ENCODE results near the gene ACBD4. TPM values are rescaled to one million over a fixed set of nuclear protein-coding genes. Genes with fewer than 3 reads are reported as not detected.

ACBD4 gene
- total RNA-seq, 2 experiments from 2014 or later: 9.1 to 9.3 TPM

DNA sequence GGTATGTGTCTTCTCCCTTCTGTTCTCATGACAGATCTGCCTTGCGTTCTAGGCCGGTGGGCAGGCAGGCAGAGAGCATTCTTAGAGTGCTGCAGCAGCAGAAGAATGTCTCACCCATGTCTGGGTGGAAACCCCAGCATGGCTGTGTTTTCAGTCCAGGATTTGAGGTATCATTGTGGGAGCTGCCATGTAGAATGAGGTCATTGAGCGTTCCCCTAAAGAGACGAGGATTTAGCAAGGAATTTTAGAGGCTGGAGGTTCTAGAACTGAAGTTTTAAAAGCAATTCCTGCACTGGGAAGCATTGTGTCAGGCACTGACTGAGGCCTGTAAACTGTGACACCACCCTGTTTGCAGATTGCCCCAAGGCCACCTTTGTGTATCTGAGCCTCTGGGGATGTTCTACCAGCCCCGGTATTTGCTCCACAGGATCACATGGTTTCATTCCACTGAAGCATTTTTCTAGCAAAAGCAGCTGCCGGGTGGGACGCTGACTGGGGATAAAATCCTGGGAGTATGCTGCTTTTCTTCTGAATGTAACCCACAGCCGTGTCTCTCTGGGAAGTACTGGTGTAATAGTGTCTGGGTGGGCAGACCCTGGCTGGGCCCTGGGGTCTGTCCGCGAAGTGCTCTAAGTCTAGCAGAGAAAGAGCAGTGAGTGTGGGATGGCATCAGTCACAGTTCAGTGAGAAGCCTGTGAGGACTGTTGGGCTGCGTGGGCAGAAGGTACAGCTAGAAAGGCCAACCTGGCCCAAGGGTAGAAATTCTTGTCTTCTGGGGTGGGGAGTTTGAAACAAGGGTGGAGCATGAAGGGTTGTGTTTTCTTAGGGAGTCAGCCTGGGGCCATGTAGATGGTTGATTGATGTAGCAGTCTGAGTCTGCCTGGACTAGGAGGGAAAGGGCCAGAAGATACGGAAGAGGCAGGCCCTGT, 33.3 kb upstream of the ACBD4 start:
- ChIA-PET POLR2A (no interaction called here), CTCF (no interaction called here)

DNA sequence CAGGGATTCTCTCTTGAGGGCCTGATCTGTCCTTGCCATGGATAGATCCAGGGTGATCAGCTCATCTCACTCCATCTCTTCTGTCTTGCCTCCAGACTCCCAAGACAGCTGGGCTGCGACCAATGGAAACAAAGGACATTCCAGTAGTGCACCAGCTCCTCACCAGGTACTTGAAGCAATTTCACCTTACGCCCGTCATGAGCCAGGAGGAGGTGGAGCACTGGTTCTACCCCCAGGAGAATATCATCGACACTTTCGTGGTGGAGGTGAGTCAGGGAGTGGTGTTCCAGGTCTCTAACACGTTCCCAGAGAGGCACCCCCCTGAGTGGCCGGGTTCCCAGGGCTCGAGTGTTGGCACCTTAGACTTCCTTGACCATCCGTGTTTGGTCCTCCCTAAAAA, 32.6 kb upstream of the ACBD4 start:
- ChIA-PET POLR2A (no interaction called here), CTCF (no interaction called here)

DNA sequence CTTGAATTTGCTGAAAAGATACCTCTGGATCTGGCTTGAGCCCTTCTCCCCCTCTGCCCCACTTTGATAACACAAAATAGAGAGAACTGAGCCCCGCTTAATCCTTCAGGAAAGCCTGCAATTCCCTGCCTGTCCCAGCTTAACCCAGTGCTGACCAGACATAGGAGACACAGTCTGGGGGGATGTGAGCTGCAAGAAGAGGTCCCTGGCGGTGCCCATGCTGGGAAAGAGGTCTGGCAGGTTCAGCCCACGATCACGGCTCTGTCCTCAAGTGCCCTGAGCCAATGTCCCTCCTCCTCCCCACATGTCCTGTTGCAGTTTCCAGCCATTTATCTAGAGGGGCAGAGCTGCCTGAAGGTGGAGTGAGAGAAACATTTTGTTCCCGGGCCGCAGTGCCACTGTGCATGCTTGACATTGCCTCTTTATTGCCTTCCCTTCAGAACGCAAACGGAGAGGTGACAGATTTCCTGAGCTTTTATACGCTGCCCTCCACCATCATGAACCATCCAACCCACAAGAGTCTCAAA, 32.2 kb upstream of the ACBD4 start:
- ChIA-PET CTCF (no interaction called here), POLR2A (no interaction called here)

DNA sequence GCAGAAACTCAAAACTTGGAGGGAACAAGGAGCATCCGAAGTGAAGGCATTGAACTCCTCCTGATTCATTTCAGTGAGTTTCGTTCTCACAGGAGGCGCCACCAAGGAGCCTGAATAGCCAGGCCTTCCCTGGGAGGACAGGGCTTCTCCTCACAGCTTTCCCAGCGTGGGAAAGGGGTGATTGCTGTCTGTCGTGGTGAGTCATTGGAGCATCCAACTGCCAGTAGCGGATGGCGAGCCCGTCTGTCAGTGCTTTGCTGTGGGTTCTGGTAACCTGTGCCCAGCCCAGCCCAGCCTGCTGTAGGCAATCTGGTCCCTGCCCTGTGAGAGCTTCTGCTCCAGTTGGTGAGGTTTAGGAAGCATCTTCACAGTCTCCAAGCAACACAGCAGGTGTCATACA, 31.5 kb upstream of the ACBD4 start:
- CTCF ChIA-PET: interaction anchor here (0.5 kb wide), 1 partner anchor 27 kb away, joined by 3 read pairs; no protein-coding TSS in a partner anchor
- POLR2A ChIA-PET: no interaction called here

DNA sequence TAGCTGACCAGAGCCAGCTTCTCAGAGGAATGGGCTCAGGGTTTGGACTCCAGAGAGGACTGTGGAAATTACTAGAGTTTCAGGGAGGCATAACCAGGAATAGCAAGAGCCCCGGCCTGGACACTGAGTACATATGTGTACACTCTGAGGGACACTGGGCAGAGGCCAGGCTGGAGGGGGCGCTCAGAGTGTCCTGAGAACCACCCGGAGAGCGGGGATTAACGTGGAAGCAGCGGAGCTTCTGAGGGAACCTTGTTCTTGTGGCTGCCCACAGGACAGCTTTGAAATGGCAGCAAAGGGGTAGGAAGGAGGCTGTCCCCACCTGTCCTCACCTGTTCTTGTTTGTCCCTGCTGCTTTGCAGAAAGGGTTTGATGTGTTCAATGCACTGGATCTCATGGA, 31.0 kb upstream of the ACBD4 start:
- CTCF ChIA-PET: interaction anchor here (0.5 kb wide), 1 partner anchor 26 kb away, joined by 3 read pairs; no protein-coding TSS in a partner anchor
- POLR2A ChIA-PET: interaction anchor here (0.6 kb wide), 1 partner anchor 1560 kb away, joined by 3 read pairs; no protein-coding TSS in a partner anchor

DNA sequence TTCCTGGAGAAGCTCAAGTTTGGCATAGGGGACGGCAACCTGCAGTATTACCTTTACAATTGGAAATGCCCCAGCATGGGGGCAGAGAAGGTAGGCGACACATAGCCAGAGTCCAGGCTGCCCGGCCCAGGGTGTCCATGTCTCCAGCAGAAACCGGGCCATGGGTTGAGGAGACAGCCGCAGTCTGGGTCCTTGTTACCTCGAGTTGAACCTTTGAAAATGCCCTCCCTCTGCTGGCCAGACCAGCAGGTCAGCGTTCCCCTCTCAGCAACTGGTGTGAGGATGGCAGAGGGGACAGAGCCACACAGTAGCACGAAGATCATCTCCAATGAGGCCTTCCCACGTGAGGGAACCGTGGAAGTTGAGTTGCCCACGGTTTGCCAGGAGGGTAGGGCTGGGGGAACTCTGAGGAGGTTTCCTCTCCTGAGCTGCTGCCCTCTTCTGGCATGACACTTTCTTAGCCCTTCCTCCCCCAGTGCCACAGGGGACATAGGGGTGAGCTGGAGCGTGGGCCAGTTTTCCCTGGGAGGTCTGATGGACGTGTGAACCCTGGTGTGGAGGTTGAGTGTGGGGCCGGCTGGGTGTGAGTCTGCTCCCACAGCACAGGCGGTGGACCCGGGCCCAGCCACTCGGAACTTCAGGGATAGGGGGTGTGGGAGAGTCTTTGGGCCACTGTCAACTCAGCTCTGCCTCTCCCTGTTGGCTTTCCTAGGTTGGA, 30.4 kb upstream of the ACBD4 start:
- ChIA-PET POLR2A (interaction anchor here (0.6 kb wide), 1 partner anchor 1560 kb away, joined by 3 read pairs; no protein-coding TSS in a partner anchor), CTCF (interaction anchor here (1.1 kb wide), 1 partner anchor 30 kb away, joined by 3 read pairs; the partner anchor contains the start of gene ACBD4)

DNA sequence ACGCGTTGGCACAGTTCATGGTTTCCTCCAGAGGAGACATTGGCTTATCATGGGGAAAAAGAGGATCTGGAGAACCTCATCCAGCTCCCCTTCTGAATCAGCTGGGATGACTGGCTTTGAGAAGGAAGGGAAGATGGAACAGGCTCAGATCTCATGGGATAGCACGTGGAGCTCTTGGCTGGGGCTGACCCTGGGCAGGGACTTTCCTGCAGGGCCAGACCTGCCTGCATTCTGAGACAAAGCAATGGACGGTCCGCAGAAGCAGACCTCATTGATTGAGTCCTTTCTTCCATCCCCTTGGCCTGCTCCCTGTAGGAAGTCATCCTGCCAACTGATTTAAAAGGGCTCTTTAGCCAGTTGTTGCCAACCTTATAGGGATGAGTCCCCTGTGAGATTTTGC, 29.4 kb upstream of the ACBD4 start:
- POLR2A ChIA-PET: interaction anchor here (0.6 kb wide), 1 partner anchor 92 kb away, joined by 3 read pairs; no protein-coding TSS in a partner anchor
- CTCF ChIA-PET: interaction anchor here (1.1 kb wide), 1 partner anchor 29 kb away, joined by 3 read pairs; the partner anchor contains the start of gene ACBD4

DNA sequence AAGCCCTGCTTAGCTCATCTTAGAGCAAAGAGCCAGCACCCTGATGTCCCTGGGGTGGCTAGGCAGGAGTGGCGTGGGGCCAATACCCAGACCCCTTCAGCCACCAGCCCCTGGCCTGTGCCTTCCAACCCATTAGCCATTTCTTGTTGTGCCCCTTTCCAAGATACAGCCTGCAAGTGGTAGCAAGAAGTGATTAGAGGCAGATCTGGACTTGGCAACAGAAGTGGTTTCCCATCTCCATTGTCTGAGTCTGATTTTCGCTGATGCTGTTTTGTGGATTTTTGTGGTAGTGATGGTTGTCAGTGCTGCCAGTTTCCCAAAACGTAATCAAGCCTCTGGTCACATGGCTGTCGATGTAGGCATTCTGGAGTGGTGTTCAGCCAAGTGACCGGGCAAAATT, 28.9 kb upstream of the ACBD4 start:
- CTCF ChIA-PET: no interaction called here

DNA sequence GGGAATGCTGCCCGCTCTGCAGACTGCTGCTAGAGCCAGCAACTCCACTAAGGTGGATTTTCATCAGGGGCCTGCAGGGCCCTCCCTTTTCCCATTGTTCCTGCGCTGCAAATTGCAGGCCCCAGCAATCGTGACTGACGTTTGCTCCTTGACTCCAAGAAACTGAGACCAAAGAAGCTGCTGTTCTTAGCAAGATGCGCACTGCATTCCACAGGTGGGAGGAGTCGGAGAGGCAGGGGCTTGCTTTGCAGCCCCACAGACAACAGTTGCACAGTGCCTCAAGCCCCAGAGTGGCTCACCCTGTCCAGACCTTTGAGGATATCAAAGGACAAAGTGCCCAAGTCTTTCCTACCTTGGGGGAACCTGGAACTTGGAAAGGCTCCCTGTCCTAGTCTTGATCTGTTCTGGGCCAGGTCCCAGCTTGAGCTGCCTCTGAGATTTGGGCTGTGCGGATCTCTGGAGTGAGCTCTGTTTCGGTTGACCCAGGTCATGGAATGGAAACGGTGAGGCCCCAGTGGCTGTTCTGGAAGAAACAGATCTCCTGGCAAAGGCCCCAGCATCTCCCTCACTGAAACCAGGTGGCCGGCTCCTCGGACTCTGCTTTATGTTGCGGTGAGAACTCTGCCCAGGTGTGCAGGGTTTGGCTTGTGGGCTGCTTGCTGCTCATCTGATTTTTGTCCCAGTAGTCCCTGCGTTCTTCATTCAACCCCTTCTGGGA, 28.0 kb upstream of the ACBD4 start:
- ChIA-PET CTCF (interaction anchor here (3.0 kb wide), 1 partner anchor 8 kb away, joined by 12 read pairs; no protein-coding TSS in a partner anchor), POLR2A (no interaction called here)

More for the DNA sequence above, 28.9 kb upstream of the ACBD4 start:
- POLR2A ChIA-PET: no interaction called here

DNA sequence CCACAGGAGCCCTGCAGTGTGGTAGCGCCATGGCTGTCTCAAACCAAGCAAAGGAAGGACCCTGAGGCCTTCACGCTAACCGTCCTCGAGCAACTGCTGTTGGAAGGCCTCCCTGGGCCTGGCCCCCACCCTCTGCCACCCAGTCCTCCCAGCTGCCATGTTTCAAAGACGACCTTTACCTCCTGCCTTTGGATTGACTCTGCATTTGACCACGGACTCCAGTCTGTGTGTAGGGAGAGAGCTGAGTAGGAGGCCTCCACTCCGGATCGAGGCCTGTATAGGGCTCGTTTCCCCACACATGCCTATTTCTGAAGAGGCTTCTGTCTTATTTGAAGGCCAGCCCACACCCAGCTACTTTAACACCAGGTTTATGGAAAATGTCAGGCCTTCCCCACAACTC, 27.4 kb upstream of the ACBD4 start:
- ChIA-PET CTCF (interaction anchor here (0.9 to 3.0 kb wide), 2 partner anchors 9 to 27 kb away, joined by 4 to 12 read pairs; partner anchors contain the start of gene ACBD4), POLR2A (no interaction called here)

DNA sequence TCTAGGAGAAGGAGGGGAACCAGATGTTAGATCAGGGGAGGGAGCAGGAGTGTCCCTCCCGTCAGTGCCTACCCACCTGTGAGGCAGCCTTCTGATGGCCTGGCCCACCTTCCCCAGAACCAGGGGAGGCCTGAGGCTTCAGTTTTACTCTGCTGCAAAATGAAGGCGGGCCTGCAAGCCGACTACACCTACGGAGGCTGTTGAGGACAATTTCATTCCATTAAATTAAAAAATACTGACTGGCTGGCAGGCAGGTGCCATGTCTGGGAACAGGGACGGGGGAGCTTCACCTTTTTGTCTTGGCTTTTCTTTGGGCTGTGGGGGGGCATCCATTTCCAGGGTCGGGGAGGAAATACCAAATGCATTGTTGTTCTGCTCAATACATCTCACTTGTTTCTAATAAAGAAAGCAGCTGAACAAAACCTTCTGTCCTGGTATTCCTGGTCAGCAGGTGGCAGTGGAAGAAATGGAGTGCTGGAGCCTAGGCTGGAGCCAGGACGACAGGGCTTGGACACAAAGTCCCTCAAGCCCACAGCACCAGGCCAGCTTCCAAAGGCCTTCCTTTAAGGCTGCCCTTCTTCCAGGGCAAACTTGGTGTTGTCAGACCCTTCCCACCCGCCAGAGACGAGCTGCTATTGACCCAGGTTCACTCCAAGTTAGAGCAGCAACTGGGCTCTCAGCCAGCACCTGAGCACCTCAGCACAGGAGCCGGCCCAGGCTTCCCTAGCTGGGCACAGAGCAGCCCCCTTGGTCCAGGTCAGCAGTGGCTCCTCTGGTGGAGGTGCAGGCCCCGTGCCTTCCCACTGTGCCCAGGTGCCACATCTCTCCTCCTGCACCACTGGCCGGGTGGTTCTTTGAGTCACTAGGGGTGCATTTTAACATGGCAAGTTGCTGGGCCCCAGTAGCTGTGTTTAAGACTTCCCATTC, 26.6 kb upstream of the ACBD4 start:
- POLR2A ChIA-PET: no interaction called here
- CTCF ChIA-PET: interaction anchor here (0.8 to 3.0 kb wide), 4 partner anchors 10 to 575 kb away, joined by 3 to 12 read pairs (median 4); partner anchors contain the start of gene ACBD4

DNA sequence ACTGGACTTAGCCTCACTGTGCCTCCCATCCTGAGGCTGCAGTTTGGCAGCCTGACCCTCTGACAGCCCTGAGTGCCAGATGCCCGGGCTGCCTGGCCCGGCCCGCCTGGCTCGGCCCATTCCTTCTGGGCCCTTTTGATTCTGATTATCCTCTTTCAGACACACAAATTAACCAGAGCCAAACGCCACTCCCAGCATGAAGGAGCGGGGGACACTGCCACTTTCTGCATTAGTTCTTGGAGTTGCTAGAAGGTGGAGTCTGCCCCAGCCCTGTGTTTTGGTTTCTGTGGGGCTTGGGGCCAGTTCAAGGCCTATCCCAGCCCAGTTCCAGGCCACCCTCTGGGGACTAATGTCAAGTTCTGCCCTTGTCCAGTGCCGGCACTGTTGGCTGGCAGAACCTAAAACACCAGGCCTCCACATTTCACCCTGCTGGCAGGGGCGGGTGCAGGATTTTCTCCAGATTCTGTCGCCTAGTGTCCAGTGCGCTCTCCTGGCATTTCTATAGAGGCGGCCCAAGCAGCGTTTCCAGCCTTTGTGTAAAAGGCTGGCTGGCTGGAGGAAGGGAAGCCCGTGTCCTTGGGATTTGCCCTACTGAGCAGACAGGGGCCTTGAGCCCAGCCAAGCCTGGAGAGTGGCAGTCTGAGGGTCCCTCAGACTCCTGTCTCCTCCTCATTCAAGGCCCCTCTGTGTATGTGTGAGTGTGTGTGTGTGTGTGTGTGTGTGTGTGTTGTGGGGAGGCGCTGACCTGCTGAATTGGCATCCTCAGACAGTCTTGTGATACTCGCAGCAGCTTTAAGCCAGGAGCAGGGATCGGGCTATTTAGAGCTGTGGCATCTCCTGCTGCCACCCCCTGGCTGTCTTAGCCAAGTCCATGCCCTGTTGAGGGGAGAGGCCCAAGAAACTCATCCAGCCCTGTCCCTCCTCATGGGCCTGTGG, 24.5 kb upstream of the ACBD4 start:
- CTCF ChIA-PET: no interaction called here
- POLR2A ChIA-PET: no interaction called here

DNA sequence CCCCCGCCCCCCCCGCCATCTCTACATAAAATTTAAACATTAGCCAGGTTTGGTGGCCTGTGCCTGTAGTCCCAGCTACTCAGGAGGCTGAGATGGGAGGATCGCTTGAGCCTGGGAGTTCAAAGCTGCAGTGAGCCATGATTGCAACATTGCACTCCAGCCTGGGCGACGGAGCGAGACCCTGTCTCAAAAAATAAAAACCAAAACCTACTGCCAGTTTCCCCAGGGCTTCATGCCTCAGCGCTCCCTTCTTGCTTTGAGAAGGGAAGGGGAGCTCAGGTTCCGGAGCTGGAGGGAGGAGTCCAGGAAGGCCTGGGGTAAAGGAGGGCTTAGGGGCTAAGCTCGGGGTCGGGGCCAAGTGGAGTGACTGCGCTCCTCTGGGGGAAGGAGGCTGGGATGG, 23.6 kb upstream of the ACBD4 start:
- POLR2A ChIA-PET: no interaction called here

DNA sequence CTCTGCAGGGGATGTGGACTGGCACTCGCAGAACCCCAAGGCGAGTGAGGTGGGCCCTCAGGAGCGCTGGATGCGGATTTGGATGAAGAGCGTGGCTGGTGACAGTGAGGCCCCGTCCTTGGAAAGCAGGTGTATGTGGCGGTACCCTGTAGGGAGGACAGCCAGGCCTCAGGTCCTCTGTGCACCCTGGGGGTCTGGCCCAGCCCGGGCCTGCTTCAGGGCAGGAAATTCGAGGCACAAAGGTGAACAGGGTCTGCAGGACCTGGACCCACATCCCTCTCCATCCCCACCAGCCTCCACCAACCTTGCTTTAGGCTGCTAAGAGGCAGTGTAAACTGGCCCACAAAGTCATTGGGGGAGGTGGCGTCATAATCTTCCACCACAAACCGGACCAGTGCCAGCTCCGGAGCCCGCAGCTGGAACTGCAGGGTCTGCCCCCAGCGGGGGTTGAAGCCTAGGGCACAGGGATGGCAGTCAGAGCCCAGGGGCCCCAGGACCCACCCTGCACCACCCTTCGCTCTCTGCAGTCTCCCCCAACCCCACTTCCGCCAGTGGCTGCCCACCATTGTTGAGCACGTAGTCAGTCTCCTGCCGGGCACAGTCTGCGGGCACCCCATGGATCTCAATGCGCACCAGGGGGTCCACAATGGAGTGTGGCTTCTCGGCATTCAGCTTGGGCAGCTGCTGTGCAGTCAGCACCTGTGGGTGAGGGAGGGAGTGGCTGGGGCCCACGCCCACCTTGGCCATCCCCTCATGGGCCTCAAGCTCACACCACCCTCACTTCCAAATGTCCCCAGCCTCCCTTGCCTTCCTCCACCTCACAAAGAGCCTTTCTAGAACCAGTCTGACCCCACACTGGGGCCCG, 22.7 kb upstream of the ACBD4 start:
- CTCF ChIA-PET: no interaction called here
- POLR2A ChIA-PET: no interaction called here

More for the DNA sequence above, 23.6 kb upstream of the ACBD4 start:
- CTCF ChIA-PET: no interaction called here

DNA sequence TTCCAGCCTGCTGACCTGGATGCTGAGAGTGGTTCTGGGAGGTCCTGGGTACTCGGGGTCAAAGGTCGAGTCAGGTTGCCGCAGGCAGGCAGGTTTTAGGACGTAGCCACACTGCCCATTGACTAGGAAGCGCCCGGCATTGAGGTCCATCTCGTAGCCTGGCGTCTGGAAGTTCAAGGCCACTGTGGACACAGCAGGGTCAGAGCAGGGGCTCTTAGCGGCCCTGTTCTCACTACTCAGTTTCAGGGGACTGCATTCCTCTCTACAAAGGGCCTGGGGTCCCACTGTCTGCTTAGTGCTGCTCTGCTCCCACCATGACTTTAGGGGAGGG, 22.1 kb upstream of the ACBD4 start:
- CTCF ChIA-PET: no interaction called here

DNA sequence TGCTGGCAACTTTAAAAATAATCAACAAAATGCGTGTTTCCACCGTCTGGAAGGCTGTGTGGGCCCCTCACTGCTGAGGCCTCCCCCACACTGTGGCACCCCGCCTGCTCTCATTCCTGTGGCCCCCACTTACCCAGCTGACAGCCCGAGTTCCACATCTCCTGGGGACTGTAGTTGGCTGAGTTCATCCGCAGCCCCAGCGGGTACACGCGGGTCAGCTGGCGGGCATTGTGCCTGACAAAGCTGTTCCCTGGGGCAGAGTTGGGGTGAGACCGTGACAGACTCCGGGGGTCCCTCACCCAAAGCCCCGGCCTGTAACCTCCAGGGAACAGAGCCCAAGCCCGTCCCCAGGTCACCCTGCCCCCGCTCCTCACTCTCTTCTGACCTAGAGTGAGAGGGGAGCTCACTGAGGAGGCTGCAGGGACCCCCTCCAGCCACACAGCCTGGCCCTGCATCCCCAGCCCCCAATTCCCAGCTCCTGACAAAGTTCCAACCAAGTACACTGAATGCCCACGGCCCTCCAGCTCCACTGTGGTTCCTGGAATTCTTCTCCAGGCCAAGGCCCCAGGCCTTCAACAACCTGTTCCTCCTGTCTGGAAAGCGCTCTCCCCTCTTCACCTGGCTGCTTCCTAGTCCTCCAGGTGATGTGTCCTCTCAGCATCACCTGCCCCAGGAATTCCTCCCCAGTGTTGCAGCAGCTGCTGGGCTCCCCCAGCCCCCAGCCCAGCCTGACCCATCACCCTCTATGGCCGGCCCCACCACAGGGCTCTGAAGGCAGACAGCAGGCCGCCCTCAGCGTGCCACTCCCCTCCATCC, 21.2 kb upstream of the ACBD4 start:
- CTCF ChIA-PET: no interaction called here
- POLR2A ChIA-PET: no interaction called here

More for the DNA sequence above, 22.1 kb upstream of the ACBD4 start:
- POLR2A ChIA-PET: no interaction called here
